ENCODE results near the gene CFAP161. TPM values are rescaled to one million over a fixed set of nuclear protein-coding genes. Genes with fewer than 3 reads are reported as not detected.
"Not testable (repeated sequence)": the region's sequence is repeated elsewhere in the genome, so short reads cannot be mapped to it uniquely, and the experiment has no call there.

Gene CFAP161
- total RNA-seq, 1 donor from 2014 or later = 0.36 TPM

- peaks cover 11% of the 10 kb centered on the region for H3K4me1 Mint-ChIP-seq (ENCODE audit: unreplicated experiment)
- no peak for DNase-seq (ENCODE audit: extremely low spot score, unreplicated experiment)
- no peaks in the 10 kb centered on the region for H3K36me3 Mint-ChIP-seq
- H3K4me3 Mint-ChIP-seq = no peak overlapping the region
- TF ChIP-seq CTCF (conservative IDR thresholded peaks at IDR 0.05) = no peak
- peaks cover 25% of the 10 kb centered on the region for H3K27me3 Mint-ChIP-seq
- no peaks in the 10 kb centered on the region for H3K9me3 Mint-ChIP-seq
- no peak overlapping the region for H3K27ac Mint-ChIP-seq
These were observed 23.8 kb downstream of the CFAP161 start for GRCh38 chr15:81157939-81158223.

- not testable (repeated sequence) for H3K36me3 Mint-ChIP-seq; DNase-seq (ENCODE audit: extremely low spot score, unreplicated experiment); H3K4me1 Mint-ChIP-seq (ENCODE audit: unreplicated experiment); H3K4me3 Mint-ChIP-seq; H3K27ac Mint-ChIP-seq; H3K9me3 Mint-ChIP-seq
- peaks cover 23% of the 10 kb centered on the region for H3K27me3 Mint-ChIP-seq
These were observed 24.5 kb downstream of the CFAP161 start for GRCh38 chr15:81158561-81158960.

DNA sequence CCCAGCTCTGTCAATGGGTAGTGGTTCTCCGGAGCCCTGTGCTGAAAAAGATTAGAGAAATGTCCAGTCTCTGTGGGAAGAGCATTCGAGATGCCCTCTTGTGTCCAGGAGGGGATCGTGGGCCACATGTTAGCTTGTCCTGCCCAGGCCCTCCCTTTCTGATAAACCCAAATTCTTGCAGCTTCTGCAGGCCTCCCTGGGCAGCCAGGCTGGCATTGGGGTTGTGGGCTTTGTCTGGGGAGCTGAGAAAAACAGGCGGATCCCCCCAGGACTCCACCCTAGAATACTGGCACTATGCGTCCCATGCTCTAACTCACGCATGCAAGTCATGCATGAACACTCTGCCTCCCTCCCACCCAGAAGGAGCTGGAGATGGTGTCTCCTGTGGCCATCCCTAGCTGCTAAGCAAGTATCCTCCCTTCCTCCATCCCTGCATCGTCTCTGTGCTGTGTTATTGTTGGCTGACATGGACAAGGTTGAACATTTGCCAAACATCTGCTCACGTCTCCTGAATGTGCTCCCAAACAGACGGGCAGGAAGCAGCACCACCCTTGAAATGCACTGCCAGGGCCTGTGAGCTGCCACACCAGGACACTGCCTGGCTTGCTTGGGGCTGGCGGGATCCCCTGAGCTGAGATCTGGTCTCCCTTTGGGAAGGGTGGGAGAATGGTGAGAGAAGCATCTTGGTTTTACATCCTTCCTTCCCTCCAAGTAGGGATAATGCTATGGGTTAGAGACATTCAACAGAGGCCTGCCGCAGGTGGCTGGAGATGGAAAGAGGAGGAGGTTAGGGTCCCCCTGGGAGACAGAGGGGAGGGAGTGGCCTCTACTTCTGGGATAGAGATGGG, 26.5 kb downstream of the CFAP161 start:
- TF ChIP-seq CTCF (conservative IDR thresholded peaks at IDR 0.05) = no peak
- Mint-ChIP-seq H3K4me3 (no peak overlapping the region), H3K27ac (no peak overlapping the region), H3K4me1 (ENCODE audit: unreplicated experiment) (peaks cover 7% of the 10 kb centered on the region), H3K27me3 (peaks cover 26% of the 10 kb centered on the region), H3K36me3 (no peaks in the 10 kb centered on the region), H3K9me3 (no peaks in the 10 kb centered on the region)
- DNase-seq (ENCODE audit: extremely low spot score, unreplicated experiment) = no peak

GRCh38 chr15:81161160-81161673, 27.1 kb downstream of the CFAP161 start:
- no peak for DNase-seq (ENCODE audit: extremely low spot score, unreplicated experiment)
- Mint-ChIP-seq H3K4me1 (ENCODE audit: unreplicated experiment) (peaks cover 7% of the 10 kb centered on the region), H3K27ac (no peak overlapping the region), H3K36me3 (no peaks in the 10 kb centered on the region), H3K9me3 (no peaks in the 10 kb centered on the region), H3K27me3 (peaks cover 23% of the 10 kb centered on the region), H3K4me3 (no peak overlapping the region)
- no peak for TF ChIP-seq CTCF (conservative IDR thresholded peaks at IDR 0.05)

DNA sequence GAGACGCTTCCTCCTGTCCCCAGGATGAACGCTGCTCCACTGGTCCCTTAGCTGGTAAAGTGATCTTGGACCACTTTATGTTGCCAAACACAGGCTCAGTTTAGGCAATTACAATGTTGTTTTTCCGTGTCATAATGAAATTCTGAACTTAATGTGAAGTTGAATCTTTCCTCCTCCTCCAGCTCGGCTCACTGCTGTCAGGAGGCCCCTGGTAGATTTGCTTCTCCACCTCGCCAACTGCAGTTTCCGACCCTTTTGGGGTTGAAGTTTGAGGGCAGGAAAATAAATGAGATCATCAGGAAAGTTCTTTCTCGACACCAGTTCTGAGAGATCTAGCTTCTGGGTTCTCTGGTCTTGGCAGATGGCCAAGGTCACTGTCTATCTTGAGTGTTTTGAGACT, 27.8 kb downstream of the CFAP161 start:
- TF ChIP-seq CTCF (conservative IDR thresholded peaks at IDR 0.05) = no peak
- DNase-seq (ENCODE audit: extremely low spot score, unreplicated experiment) = no peak
- H3K27me3 Mint-ChIP-seq = peaks cover 23% of the 10 kb centered on the region
- no peak overlapping the region for H3K4me3 Mint-ChIP-seq
- peaks cover 7% of the 10 kb centered on the region for H3K4me1 Mint-ChIP-seq (ENCODE audit: unreplicated experiment)
- H3K27ac Mint-ChIP-seq = no peak overlapping the region
- no peaks in the 10 kb centered on the region for H3K36me3 Mint-ChIP-seq
- no peaks in the 10 kb centered on the region for H3K9me3 Mint-ChIP-seq

DNA sequence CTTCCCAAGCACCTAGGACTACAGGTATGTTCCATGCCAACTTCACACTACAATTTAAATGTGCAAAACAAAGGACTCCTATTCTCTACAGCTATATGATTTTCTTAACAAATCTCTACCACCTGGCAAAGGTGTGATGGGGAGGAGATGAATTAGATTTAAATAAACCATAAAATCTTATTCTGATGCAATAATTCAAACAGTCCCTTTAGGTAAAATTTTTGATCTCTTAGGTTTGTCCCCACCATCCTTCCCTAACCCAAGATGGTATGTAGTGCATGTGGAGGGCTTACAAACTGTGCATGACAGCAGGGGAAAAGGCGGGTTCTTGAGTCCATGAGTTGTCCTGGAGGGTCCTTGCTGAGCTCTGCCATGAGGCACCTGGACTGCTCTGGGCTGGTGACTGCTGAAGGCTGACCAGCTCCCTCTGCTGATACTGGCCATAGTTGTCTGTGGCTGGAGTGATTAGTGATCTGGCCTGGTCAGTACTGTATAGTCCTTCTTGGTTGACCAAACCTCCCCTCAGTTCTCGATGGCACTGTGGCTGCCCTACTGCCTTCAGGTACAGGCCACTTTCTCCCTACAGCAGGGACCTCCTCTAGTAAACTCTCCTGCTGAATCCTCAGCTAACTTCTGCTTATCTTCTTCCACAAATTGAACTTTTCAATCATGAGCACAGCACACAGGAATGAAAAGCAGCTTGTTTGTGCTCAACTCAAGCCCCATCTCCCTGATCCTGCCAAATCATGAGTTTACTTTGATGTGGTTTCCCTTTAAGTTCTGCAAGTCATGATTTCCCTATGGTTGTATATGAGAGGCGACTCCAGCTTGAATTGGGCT, 30.1 kb downstream of the CFAP161 start:
- Mint-ChIP-seq H3K9me3 (peaks cover 4% of the 10 kb centered on the region), H3K36me3 (no peaks in the 10 kb centered on the region), H3K27me3 (peaks cover 23% of the 10 kb centered on the region), H3K4me1 (ENCODE audit: unreplicated experiment) (peaks cover 7% of the 10 kb centered on the region), H3K27ac (no peak overlapping the region), H3K4me3 (no peak overlapping the region)
- DNase-seq (ENCODE audit: extremely low spot score, unreplicated experiment) = no peak
- TF ChIP-seq CTCF (conservative IDR thresholded peaks at IDR 0.05) = no peak
